Adrenal gland (tissue), 5 donors: ENCODE measurements around the gene C16orf96.

Source experiments
- CTCF ChIP-seq, 6 experiments: fragments of 450-650 bp in 4 of 6; fragments of 200-600 bp in 2 of 6; sonication (generic) in 1 of 6; IDR thresholded peaks; 1 replicate in 5 of 6; 2 replicates in 1 of 6; pipeline versions ENCODE4 v1.5.1 to v1.8.0; 2016 to 2021; ENCODE audit warnings: antibody characterized with exemption in 6 of 6, mild to moderate bottlenecking in 2 of 6, moderate library complexity in 1 of 6
- POLR2A ChIP-seq, 2 donors: fragments of 450-650 bp; IDR thresholded peaks; one replicate each; pipeline ENCODE4 v1.6.1; 2017; ENCODE audit warnings: antibody characterized with exemption in 2 of 2, mild to moderate bottlenecking in 2 of 2, moderate library complexity in 1 of 2
- donor health status: DM: no; HTN: no; CAD: no.

DNA sequence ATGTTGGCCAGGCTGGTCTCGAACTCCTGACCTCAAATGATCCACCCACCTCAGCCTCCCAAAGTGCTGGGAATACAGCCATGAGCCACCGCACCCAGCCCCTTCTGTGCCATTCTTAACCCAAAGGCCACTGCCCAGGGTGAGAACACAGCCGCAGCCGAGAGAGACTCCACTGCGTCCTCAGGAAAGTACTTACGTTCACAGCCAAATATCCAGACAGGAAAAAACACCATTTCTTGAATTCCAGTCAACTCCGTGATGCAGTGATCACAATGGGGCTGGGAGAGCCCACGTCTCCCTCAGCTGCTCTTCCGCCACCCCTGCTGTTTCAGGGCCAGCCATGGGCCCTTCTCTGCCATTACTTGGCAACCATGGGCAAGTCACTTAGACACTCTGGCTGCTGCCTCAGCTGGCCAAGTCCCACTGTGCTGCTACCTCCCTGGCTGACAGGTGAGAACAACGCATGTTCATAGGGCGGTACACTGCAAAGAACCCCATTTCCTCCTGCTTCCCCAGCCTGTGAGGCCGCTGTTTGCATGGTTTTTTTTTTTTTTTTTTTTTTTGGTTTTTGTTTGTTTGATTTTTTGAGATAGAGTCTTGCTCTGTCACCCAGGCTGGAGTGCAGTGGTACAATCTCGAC, 21.9 kb upstream of the C16orf96 start:
- no peak for TF ChIP-seq CTCF (IDR thresholded peaks at IDR 0.05)
- TF ChIP-seq POLR2A (IDR thresholded peaks at IDR 0.05) = no peak
